Activated CD4-positive, alpha-beta T cell treated with anti-CD3 and anti-CD28 coated beads, Interleukin-2, amount 50 U/mL, for 1 hour (primary cell): ENCODE results near the gene REG4.
"Not testable (repeated sequence)": the region's sequence is repeated elsewhere in the genome, so short reads cannot be mapped to it uniquely, and the experiment has no call there.

Experiments
- DNase-seq: peaks from one replicate; pipeline ENCODE4 v3.0.0-alpha.2; 2020

Gene REG4

GRCh38 chr1:119811387-119811786 is at the start of gene REG4:
REG4 (minus strand) TSS chr1:119811460; CDS start chr1:119808769, 2,691 bp downstream.
- no peak for DNase-seq

GRCh38 chr1:119859647-119860046 is 48.4 kb upstream of the REG4 start:
- DNase-seq: no peak

- not testable (repeated sequence) for DNase-seq
Observed at GRCh38 chr1:119858556-119859214, 47.4 kb upstream of the REG4 start.

GRCh38 chr1:119858126-119858525 is 46.9 kb upstream of the REG4 start:
- DNase-seq: no peak

- DNase-seq: no peak
Observed at GRCh38 chr1:119853155-119853554, 41.9 kb upstream of the REG4 start.

- DNase-seq: not testable (repeated sequence)
Observed at GRCh38 chr1:119844206-119844605, 32.9 kb upstream of the REG4 start.

- no peak for DNase-seq
Observed at GRCh38 chr1:119841306-119841705, 30.0 kb upstream of the REG4 start.

- no peak for DNase-seq
Observed at GRCh38 chr1:119840745-119841144, 29.5 kb upstream of the REG4 start.

- DNase-seq: no peak
Observed at GRCh38 chr1:119838236-119838635, 27.0 kb upstream of the REG4 start.

- no peak for DNase-seq
Observed at GRCh38 chr1:119834990-119835389, 23.7 kb upstream of the REG4 start.

- no peak for DNase-seq
Observed at GRCh38 chr1:119831027-119831426, 19.8 kb upstream of the REG4 start.

GRCh38 chr1:119829625-119830024 is 18.4 kb upstream of the REG4 start:
- DNase-seq: no peak

- not testable (repeated sequence) for DNase-seq
Observed at GRCh38 chr1:119829006-119829405, 17.7 kb upstream of the REG4 start.

- DNase-seq: no peak
Observed at GRCh38 chr1:119828266-119828665, 17.0 kb upstream of the REG4 start.

GRCh38 chr1:119827010-119827409 is 15.8 kb upstream of the REG4 start:
- no peak for DNase-seq

GRCh38 chr1:119822406-119822805 is 11.1 kb upstream of the REG4 start:
- DNase-seq: no peak

- no peak for DNase-seq
Observed at GRCh38 chr1:119818181-119818580, 6.9 kb upstream of the REG4 start.

GRCh38 chr1:119816407-119816806 is 5.1 kb upstream of the REG4 start:
- DNase-seq: no peak

GRCh38 chr1:119815928-119816327 is 4.7 kb upstream of the REG4 start:
- no peak for DNase-seq

GRCh38 chr1:119815361-119815760 is 4.1 kb upstream of the REG4 start:
- DNase-seq: no peak

GRCh38 chr1:119814288-119814687 is 3.0 kb upstream of the REG4 start:
- DNase-seq: no peak

- no peak for DNase-seq
Observed at GRCh38 chr1:119811985-119812557, 811 bp upstream of the REG4 start.

GRCh38 chr1:119808972-119809550 is 2.2 kb downstream of the REG4 start:
- peak; percentile 61 for DNase-seq

- DNase-seq: no peak
Observed at GRCh38 chr1:119808491-119808890, 2.8 kb downstream of the REG4 start.

GRCh38 chr1:119806489-119806888 is 4.8 kb downstream of the REG4 start:
- no peak for DNase-seq
